GM21515 (cell line): ENCODE measurements around the gene SFI1.
A peak's percentile ranks its signal among the peaks of the same experiment; 100 is the strongest.

ENCODE experiments used
- ATAC-seq: cut with Tn5 transposase; IDR thresholded peaks from one replicate; pipeline ENCODE4 v1.9.1; 2021; ENCODE audit not compliant: unreplicated experiment

Gene SFI1

GRCh38 chr22:31661851-31662667 is 165.7 kb downstream of the SFI1 start, which contains the start of gene PISD:
TSS of gene PISD (minus strand) at chr22:31662215. CDS start at chr22:31662208, 7 bp downstream.
- ATAC-seq: peak; percentile 83

- ATAC-seq: no peak
Measured at GRCh38 chr22:31662668-31663037, 166.3 kb downstream of the SFI1 start.
